Activated CD4-positive, alpha-beta T cell treated with anti-CD3 and anti-CD28 coated beads for 36 hours (primary cell): ENCODE measurements around the gene EFCC1. TPM values are rescaled to one million over a fixed set of nuclear protein-coding genes. Genes with fewer than 3 reads are reported as not detected.
"Not testable (repeated sequence)": the region's sequence is repeated elsewhere in the genome, so short reads cannot be mapped to it uniquely, and the experiment has no call there.

ENCODE experiments used
- ATAC-seq: fragments of 200-7000 bp; cut with Tn5 transposase; one replicate; pipeline ENCODE4 v1.10.0; 2021; ENCODE audit warnings: mild to moderate bottlenecking, moderate library complexity
- CTCF ChIA-PET: fragments of 350-600 bp; sonication (Branson Sonifier 250); formaldehyde crosslinking; loops from one replicate; lab custom pipeline; 2021; ENCODE audit warnings: antibody characterized with exemption; lab: Charles Lee
- POLR2A ChIA-PET: fragments of 350-600 bp; sonication (Branson Sonifier 250); formaldehyde crosslinking; loops from one replicate; lab custom pipeline; 2021; ENCODE audit warnings: antibody characterized with exemption, inconsistent platforms; lab: Charles Lee
- DNase-seq: peaks from one replicate; pipeline ENCODE4 v3.0.0-alpha.2; 2020
- H3K27ac Mint-ChIP-seq: one replicate; pipeline ENCODE4 v1.8.0; 2021; ENCODE audit warnings: mixed read lengths
- H3K27me3 Mint-ChIP-seq: one replicate; pipeline ENCODE4 v1.8.0; 2021; ENCODE audit warnings: mixed read lengths
- H3K36me3 Mint-ChIP-seq: one replicate; pipeline ENCODE4 v1.8.0; 2021; ENCODE audit warnings: low read depth, mixed read lengths
- H3K4me1 Mint-ChIP-seq: one replicate; pipeline ENCODE4 v1.8.0; 2021; ENCODE audit warnings: mixed read lengths
- H3K4me3 Mint-ChIP-seq: one replicate; pipeline ENCODE4 v1.8.0; 2021; ENCODE audit warnings: mild to moderate bottlenecking, moderate library complexity, mixed read lengths
- H3K9me3 Mint-ChIP-seq: one replicate; pipeline ENCODE4 v1.8.0; 2021; ENCODE audit warnings: low read depth, mixed read lengths
- intact Hi-C, 2 experiments: fragments of 100-400 bp; cut with DNase I in 1 of 2; cut with micrococcal nuclease in 1 of 2; formaldehyde crosslinking; loops; one replicate each; pipeline versions ENCODE4 v1.14.2 to v1.15.1; 2022 to 2024; cut with DNase I, micrococcal nuclease
- total RNA-seq, 2 experiments: library from RNA; stranded (reverse); gene quantifications; one replicate each; pipeline ENCODE4 v1.2.3, GENCODE V29; 2021

EFCC1 gene
- total RNA-seq, 2 experiments from 2014 or later = 0.19 to 0.39 TPM

GRCh38 chr3:129063841-129064482 is 62.9 kb downstream of the EFCC1 start:
- no peak for DNase-seq
- no peaks in the 10 kb centered on the region for H3K36me3 Mint-ChIP-seq
- H3K4me1 Mint-ChIP-seq = peaks cover 8% of the 10 kb centered on the region
- ChIA-PET CTCF (interaction anchor here (0.7 to 7.2 kb wide), 3 partner anchors 11 to 583 kb away, joined by 3 to 63 read pairs (median 8); no protein-coding TSS in a partner anchor), POLR2A (no interaction called here)
- no peak overlapping the region for H3K4me3 Mint-ChIP-seq
- ATAC-seq = no peak
- intact Hi-C loops = no loop called here
- no peaks in the 10 kb centered on the region for H3K27me3 Mint-ChIP-seq
- H3K9me3 Mint-ChIP-seq = no peaks in the 10 kb centered on the region
- H3K27ac Mint-ChIP-seq = no peak overlapping the region

GRCh38 chr3:129065016-129065719 is 64.1 kb downstream of the EFCC1 start:
- ATAC-seq = no peak
- Mint-ChIP-seq H3K36me3 (no peaks in the 10 kb centered on the region), H3K4me3 (no peak overlapping the region), H3K27me3 (peaks cover 2% of the 10 kb centered on the region), H3K4me1 (peaks cover 9% of the 10 kb centered on the region), H3K27ac (no peak overlapping the region), H3K9me3 (no peaks in the 10 kb centered on the region)
- ChIA-PET POLR2A (no interaction called here), CTCF (interaction anchor here (7.2 kb wide), 1 partner anchor 13 kb away, joined by 63 read pairs; no protein-coding TSS in a partner anchor)
- DNase-seq = no peak
- intact Hi-C loops = loop anchor here in 1 of 2 experiments (5.0 kb wide), 1 partner anchor 52 kb away; no protein-coding TSS in a partner anchor

GRCh38 chr3:129065720-129066073 is 64.6 kb downstream of the EFCC1 start:
- CTCF ChIA-PET = interaction anchor here (7.2 kb wide), 1 partner anchor 13 kb away, joined by 63 read pairs; no protein-coding TSS in a partner anchor
- intact Hi-C loops = loop anchor here in 1 of 2 experiments (5.0 kb wide), 1 partner anchor 52 kb away; no protein-coding TSS in a partner anchor
- H3K36me3 Mint-ChIP-seq = no peaks in the 10 kb centered on the region
- DNase-seq (no peak), ATAC-seq (no peak)
- no peak overlapping the region for H3K4me3 Mint-ChIP-seq
- H3K4me1 Mint-ChIP-seq = peaks cover 9% of the 10 kb centered on the region
- H3K9me3 Mint-ChIP-seq = no peaks in the 10 kb centered on the region
- peaks cover 2% of the 10 kb centered on the region for H3K27me3 Mint-ChIP-seq
- POLR2A ChIA-PET = no interaction called here
- no peak overlapping the region for H3K27ac Mint-ChIP-seq

GRCh38 chr3:129067719-129068118 is 66.6 kb downstream of the EFCC1 start:
- DNase-seq (peak; percentile 46), ATAC-seq (peak; percentile 21)
- H3K4me3 Mint-ChIP-seq = peak overlapping the region; percentile 38
- peak overlapping the region; percentile 37 for H3K27ac Mint-ChIP-seq
- intact Hi-C loops = loop anchor here (1.0 to 5.0 kb wide), 2 partner anchors 14 to 50 kb away; no protein-coding TSS in a partner anchor
- H3K4me1 Mint-ChIP-seq, POLR2A ChIA-PET, H3K27me3 Mint-ChIP-seq, H3K9me3 Mint-ChIP-seq, H3K36me3 Mint-ChIP-seq: not testable (repeated sequence)
- CTCF ChIA-PET = interaction anchor here (0.8 to 7.2 kb wide), 7 partner anchors 15 to 316 kb away, joined by 3 to 63 read pairs (median 4); partner anchors contain the start of gene RAB43

- H3K27ac Mint-ChIP-seq = no peak overlapping the region
- peak overlapping the region; percentile 38 for H3K4me3 Mint-ChIP-seq
- DNase-seq = peak; percentile 31
- H3K9me3 Mint-ChIP-seq = no peaks in the 10 kb centered on the region
- intact Hi-C loops = loop anchor here in 1 of 2 experiments (5.0 kb wide), 1 partner anchor 49 kb away; no protein-coding TSS in a partner anchor
- POLR2A ChIA-PET = interaction anchor here (0.6 kb wide), 1 partner anchor 247 kb away, joined by 3 read pairs; a partner anchor contains a TSS
- peaks cover 9% of the 10 kb centered on the region for H3K4me1 Mint-ChIP-seq
- H3K27me3 Mint-ChIP-seq = peaks cover 2% of the 10 kb centered on the region
- H3K36me3 Mint-ChIP-seq = no peaks in the 10 kb centered on the region
- CTCF ChIA-PET = interaction anchor here (0.8 to 7.2 kb wide), 10 partner anchors 16 to 178 kb away, joined by 3 to 63 read pairs (median 4); partner anchors contain the start of gene RAB43
- ATAC-seq = peak; percentile 47
Observed at GRCh38 chr3:129068291-129068886, 67.3 kb downstream of the EFCC1 start.

- DNase-seq, H3K27ac Mint-ChIP-seq, H3K9me3 Mint-ChIP-seq, H3K36me3 Mint-ChIP-seq, H3K4me3 Mint-ChIP-seq, H3K27me3 Mint-ChIP-seq, H3K4me1 Mint-ChIP-seq: not testable (repeated sequence)
- POLR2A ChIA-PET = interaction anchor here (0.6 kb wide), 2 partner anchors 47 to 248 kb away, joined by 3 to 5 read pairs; no protein-coding TSS in a partner anchor
- peak; percentile 37 for ATAC-seq
- intact Hi-C loops = loop anchor here in 1 of 2 experiments (5.0 kb wide), 1 partner anchor 48 kb away; no protein-coding TSS in a partner anchor
- CTCF ChIA-PET = interaction anchor here (0.6 to 7.2 kb wide), 11 partner anchors 9 to 329 kb away, joined by 3 to 63 read pairs (median 4); partner anchors contain the start of genes CFAP92, GP9 and RAB43
Observed at GRCh38 chr3:129069313-129070085, 68.4 kb downstream of the EFCC1 start.

- no peak overlapping the region for H3K4me3 Mint-ChIP-seq
- no peak for ATAC-seq
- intact Hi-C loops = no loop called here
- ChIA-PET POLR2A (no interaction called here), CTCF (interaction anchor here (0.6 to 7.2 kb wide), 4 partner anchors 17 to 679 kb away, joined by 3 to 63 read pairs (median 6); no protein-coding TSS in a partner anchor)
- peaks cover 9% of the 10 kb centered on the region for H3K4me1 Mint-ChIP-seq
- H3K27me3 Mint-ChIP-seq = peaks cover 2% of the 10 kb centered on the region
- no peak for DNase-seq
- H3K36me3 Mint-ChIP-seq = no peaks in the 10 kb centered on the region
- H3K9me3 Mint-ChIP-seq = no peaks in the 10 kb centered on the region
- H3K27ac Mint-ChIP-seq = no peak overlapping the region
Observed at GRCh38 chr3:129070086-129070885, 69.2 kb downstream of the EFCC1 start.

GRCh38 chr3:129077222-129077621 is 76.1 kb downstream of the EFCC1 start:
- ATAC-seq (no peak), DNase-seq (no peak)
- Mint-ChIP-seq H3K27ac (no peak overlapping the region), H3K4me3 (no peak overlapping the region), H3K36me3 (no peaks in the 10 kb centered on the region), H3K27me3 (no peaks in the 10 kb centered on the region), H3K4me1 (peaks cover 9% of the 10 kb centered on the region), H3K9me3 (no peaks in the 10 kb centered on the region)
- CTCF ChIA-PET = interaction anchor here (0.7 kb wide), 1 partner anchor 161 kb away, joined by 3 read pairs; no protein-coding TSS in a partner anchor
- intact Hi-C loops = no loop called here
- POLR2A ChIA-PET = no interaction called here

- no peak for ATAC-seq
Observed at GRCh38 chr3:129078510-129078909, 77.4 kb downstream of the EFCC1 start.

GRCh38 chr3:129081503-129081902 is 80.4 kb downstream of the EFCC1 start:
- ChIA-PET POLR2A (no interaction called here), CTCF (no interaction called here)
- no peaks in the 10 kb centered on the region for H3K27me3 Mint-ChIP-seq
- DNase-seq = no peak
- ATAC-seq = no peak
- H3K27ac Mint-ChIP-seq = no peak overlapping the region
- intact Hi-C loops = no loop called here
- H3K9me3 Mint-ChIP-seq = peaks cover 2% of the 10 kb centered on the region
- H3K4me3 Mint-ChIP-seq = no peak overlapping the region
- H3K4me1 Mint-ChIP-seq = peaks cover 10% of the 10 kb centered on the region
- H3K36me3 Mint-ChIP-seq = no peaks in the 10 kb centered on the region

More at GRCh38 chr3:129078510-129078909, 77.4 kb downstream of the EFCC1 start:
- peaks cover under 1% of the 10 kb centered on the region for H3K9me3 Mint-ChIP-seq
- CTCF ChIA-PET = interaction anchor here (0.6 to 1.4 kb wide), 4 partner anchors 16 to 42 kb away, joined by 3 to 7 read pairs (median 4); no protein-coding TSS in a partner anchor
- intact Hi-C loops = no loop called here
- no peak for DNase-seq
- no peak overlapping the region for H3K27ac Mint-ChIP-seq
- no peak overlapping the region for H3K4me3 Mint-ChIP-seq
- peaks cover 10% of the 10 kb centered on the region for H3K4me1 Mint-ChIP-seq
- no peaks in the 10 kb centered on the region for H3K36me3 Mint-ChIP-seq
- POLR2A ChIA-PET = no interaction called here
- H3K27me3 Mint-ChIP-seq = no peaks in the 10 kb centered on the region
